ENCODE measurements around the gene SDK1.

SDK1 gene

DNA sequence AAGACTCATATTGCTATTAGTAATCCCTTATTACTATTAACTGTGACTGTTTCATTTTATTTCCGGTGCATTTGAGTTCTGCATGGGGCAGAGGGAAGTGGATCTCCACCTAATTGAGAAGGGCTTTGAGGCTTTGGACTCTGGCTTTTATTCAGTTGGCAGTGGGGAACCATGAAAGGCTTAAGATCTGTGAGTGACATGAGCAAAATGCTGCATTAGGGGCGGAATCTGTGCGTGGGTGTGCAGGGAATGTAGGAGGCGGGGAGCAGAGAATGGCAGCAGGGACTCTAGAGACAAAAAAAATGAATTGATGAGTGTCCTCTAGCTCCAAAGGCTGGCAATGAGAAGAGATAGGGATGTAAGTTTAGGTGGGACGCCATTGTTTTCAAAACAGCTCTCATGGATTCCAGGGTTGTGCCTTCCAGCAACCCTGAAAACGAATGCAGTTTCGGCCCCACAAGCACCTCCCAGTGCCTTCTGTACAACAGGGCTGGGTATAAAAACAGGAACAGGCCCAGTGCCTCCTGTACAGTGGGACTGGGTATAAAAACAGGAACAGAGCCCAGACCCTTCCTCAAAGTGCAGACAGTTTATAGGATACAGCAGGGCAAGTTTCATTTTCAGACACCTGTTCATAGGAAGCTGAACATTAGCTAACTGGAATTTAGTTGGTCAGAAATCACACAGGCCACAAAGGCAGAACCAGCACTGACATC lies 717.7 kb downstream of the SDK1 start:
- TF ChIP-seq, protein P1, sequence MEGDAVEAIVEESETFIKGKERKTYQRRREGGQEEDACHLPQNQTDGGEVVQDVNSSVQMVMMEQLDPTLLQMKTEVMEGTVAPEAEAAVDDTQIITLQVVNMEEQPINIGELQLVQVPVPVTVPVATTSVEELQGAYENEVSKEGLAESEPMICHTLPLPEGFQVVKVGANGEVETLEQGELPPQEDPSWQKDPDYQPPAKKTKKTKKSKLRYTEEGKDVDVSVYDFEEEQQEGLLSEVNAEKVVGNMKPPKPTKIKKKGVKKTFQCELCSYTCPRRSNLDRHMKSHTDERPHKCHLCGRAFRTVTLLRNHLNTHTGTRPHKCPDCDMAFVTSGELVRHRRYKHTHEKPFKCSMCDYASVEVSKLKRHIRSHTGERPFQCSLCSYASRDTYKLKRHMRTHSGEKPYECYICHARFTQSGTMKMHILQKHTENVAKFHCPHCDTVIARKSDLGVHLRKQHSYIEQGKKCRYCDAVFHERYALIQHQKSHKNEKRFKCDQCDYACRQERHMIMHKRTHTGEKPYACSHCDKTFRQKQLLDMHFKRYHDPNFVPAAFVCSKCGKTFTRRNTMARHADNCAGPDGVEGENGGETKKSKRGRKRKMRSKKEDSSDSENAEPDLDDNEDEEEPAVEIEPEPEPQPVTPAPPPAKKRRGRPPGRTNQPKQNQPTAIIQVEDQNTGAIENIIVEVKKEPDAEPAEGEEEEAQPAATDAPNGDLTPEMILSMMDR (IDR thresholded peaks at IDR 0.05) = no peak
- Histone ChIP-seq H3K36me3 (no peaks in the 10 kb centered on the region), H3K9me3 (peaks cover 3% of the 10 kb centered on the region), H3K27me3 (no peaks in the 10 kb centered on the region), H3K4me1 (ENCODE audit: control insufficient read depth in 1 of 2, insufficient read depth in 1 of 2, low read depth in 1 of 2, low read length in 1 of 2) (no peaks in the 10 kb centered on the region), H3K27ac (no peak overlapping the region), H3K4me3 (ENCODE audit: low read depth in 1 of 2, low read length in 1 of 2) (no peak overlapping the region)

DNA sequence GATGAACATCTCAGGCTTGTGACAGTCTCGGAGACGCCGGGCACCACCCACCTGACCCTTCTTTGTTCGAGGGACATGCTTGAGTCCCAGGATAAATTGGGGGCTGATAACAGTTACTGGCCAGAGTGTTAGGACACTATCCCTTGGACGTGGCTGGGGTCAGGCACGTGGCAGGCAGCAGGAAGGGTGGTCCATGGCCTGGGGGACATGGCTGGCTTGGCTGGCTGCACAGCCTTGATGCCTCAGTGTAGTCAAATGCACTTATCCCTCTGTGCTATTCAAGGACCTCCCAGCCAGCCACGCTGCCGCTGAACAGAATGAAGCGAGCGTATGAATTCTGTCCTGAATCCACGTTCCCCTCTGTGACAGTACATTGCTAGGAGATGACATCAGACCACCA lies 719.0 kb downstream of the SDK1 start:
- TF ChIP-seq, protein P1 (IDR thresholded peaks at IDR 0.05) = no peak
- no peaks in the 10 kb centered on the region for H3K4me1 ChIP-seq (ENCODE audit: control insufficient read depth in 1 of 2, insufficient read depth in 1 of 2, low read depth in 1 of 2, low read length in 1 of 2)
- H3K27ac ChIP-seq = no peak overlapping the region
- H3K9me3 ChIP-seq = peaks cover 3% of the 10 kb centered on the region
- no peak overlapping the region for H3K4me3 ChIP-seq (ENCODE audit: low read depth in 1 of 2, low read length in 1 of 2)
- no peaks in the 10 kb centered on the region for H3K36me3 ChIP-seq
- H3K27me3 ChIP-seq = no peaks in the 10 kb centered on the region

DNA sequence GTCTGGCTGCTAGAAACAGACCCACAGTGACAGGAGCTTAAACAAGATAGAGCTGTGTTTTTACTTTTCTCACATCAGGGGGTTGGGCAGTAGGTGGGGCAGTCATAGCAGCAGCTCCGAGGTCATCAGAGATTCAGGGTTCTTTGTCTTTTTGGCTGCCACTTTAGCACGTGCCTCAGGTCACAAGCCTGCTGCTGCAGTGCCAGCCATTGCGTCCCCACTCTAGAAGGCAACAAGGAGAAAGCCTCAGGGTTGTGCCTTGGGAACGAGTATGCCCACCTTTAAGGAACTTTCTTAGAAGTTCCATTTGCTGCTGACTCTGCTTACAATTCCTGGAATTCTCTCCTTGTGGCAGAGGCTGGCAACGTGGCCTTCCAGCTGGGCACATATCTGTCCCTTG lies 720.4 kb downstream of the SDK1 start:
- Histone ChIP-seq H3K36me3 (no peaks in the 10 kb centered on the region), H3K27ac (no peak overlapping the region), H3K4me3 (ENCODE audit: low read depth in 1 of 2, low read length in 1 of 2) (no peak overlapping the region), H3K9me3 (peaks cover 3% of the 10 kb centered on the region), H3K27me3 (no peaks in the 10 kb centered on the region), H3K4me1 (ENCODE audit: control insufficient read depth in 1 of 2, insufficient read depth in 1 of 2, low read depth in 1 of 2, low read length in 1 of 2) (no peaks in the 10 kb centered on the region)
- TF ChIP-seq, protein P1 (IDR thresholded peaks at IDR 0.05) = no peak

DNA sequence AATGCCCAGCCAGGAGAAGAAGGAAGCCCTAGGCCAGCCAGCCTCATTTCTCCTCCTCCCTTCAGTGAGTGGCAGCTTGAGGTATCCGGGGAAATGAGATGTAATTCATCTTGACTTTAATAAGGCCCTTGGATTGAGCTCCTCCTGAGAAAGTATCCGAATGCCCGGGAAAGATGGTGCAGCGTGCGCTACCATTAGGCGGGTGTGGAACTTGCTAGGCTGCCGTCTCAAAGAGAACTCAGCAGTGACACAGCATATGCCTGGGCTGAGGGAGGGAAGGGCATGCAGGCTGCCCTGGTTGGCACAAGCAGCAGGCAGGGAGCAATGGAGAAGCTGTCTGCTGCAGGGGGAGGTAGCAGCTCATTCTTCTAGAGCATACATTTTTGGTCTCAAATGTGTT lies 721.2 kb downstream of the SDK1 start:
- TF ChIP-seq, protein P1 (IDR thresholded peaks at IDR 0.05) = no peak
- Histone ChIP-seq H3K36me3 (no peaks in the 10 kb centered on the region), H3K27ac (no peak overlapping the region), H3K9me3 (peaks cover 3% of the 10 kb centered on the region), H3K4me3 (ENCODE audit: low read depth in 1 of 2, low read length in 1 of 2) (no peak overlapping the region), H3K4me1 (ENCODE audit: control insufficient read depth in 1 of 2, insufficient read depth in 1 of 2, low read depth in 1 of 2, low read length in 1 of 2) (no peaks in the 10 kb centered on the region), H3K27me3 (no peaks in the 10 kb centered on the region)

DNA sequence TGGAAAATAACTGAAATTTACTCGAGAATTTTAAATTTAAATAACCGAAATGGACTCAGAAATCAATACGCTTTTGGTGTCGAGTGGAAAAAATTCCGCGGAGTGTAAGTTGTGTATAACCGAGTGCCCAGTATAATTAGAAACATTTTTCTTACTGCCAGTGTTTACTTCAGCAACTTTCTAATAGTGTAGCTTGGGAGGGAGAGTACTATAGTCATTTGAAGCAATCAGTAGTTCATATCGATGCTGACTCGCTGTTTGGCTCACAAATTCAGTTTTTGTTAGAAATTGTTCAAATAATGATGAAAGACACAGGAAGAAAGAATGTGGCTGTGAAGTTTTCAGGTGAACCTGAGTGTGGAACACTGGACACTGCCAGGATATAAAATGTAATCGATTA lies 722.5 kb downstream of the SDK1 start:
- Histone ChIP-seq H3K27me3 (no peaks in the 10 kb centered on the region), H3K9me3 (peaks cover 3% of the 10 kb centered on the region), H3K4me1 (ENCODE audit: control insufficient read depth in 1 of 2, insufficient read depth in 1 of 2, low read depth in 1 of 2, low read length in 1 of 2) (no peaks in the 10 kb centered on the region), H3K36me3 (no peaks in the 10 kb centered on the region), H3K4me3 (ENCODE audit: low read depth in 1 of 2, low read length in 1 of 2) (no peak overlapping the region), H3K27ac (no peak overlapping the region)
- TF ChIP-seq, protein P1 (IDR thresholded peaks at IDR 0.05) = no peak
